ENCODE results near the gene WBP11. TPM values are rescaled to one million over a fixed set of nuclear protein-coding genes. Genes with fewer than 3 reads are reported as not detected.
A peak's percentile ranks its signal among the peaks of the same experiment; 100 is the strongest.

Gene WBP11
- total RNA-seq, 3 donors from 2014 or later: 38.4 to 53.7 (median 48.3) TPM

DNA sequence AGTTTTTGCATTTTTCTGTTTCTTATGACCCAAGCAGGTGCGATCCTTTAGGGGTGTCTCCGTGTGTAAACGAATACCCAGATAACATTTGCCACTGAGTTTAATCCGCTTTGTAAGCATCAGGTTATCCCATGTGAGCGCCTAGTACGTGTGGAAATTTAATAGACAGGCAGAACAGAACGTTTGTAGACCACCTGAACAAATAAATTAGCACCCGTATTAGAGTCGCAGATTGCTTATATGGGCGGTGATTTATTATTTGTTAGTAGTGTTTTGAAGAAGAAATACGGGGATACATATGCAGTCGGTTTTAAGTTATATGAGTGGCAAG lies 517 bp upstream of the WBP11 start:
- ATAC-seq: peak; percentile 16
- H3K4me3 ChIP-seq: peak overlapping the region; percentile 78
- intact Hi-C loops (cut with DNase I, micrococcal nuclease): no loop called here
- TF ChIP-seq, protein P1, sequence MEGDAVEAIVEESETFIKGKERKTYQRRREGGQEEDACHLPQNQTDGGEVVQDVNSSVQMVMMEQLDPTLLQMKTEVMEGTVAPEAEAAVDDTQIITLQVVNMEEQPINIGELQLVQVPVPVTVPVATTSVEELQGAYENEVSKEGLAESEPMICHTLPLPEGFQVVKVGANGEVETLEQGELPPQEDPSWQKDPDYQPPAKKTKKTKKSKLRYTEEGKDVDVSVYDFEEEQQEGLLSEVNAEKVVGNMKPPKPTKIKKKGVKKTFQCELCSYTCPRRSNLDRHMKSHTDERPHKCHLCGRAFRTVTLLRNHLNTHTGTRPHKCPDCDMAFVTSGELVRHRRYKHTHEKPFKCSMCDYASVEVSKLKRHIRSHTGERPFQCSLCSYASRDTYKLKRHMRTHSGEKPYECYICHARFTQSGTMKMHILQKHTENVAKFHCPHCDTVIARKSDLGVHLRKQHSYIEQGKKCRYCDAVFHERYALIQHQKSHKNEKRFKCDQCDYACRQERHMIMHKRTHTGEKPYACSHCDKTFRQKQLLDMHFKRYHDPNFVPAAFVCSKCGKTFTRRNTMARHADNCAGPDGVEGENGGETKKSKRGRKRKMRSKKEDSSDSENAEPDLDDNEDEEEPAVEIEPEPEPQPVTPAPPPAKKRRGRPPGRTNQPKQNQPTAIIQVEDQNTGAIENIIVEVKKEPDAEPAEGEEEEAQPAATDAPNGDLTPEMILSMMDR (IDR thresholded peaks at IDR 0.05): no peak
- no peaks in the 10 kb centered on the region for H3K36me3 ChIP-seq (ENCODE audit: low read depth)
- no peak for DNase-seq
- H3K4me1 ChIP-seq (ENCODE audit: low read depth): peaks cover 14% of the 10 kb centered on the region
- H3K9me3 ChIP-seq: no peaks in the 10 kb centered on the region

DNA sequence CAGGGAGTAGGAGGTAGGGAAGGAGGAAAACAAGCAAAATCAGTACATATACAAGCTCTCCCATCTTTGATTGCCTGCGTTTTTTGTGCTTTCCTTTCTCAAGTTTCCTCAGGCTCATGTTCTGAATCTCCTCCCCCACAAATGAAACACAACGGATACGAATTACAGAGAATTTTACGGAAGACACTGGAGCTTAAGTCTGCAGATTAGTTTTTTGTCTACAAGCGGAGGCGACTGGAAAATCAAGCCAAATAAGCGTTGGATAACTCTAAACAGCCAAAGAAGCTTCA lies 612 bp downstream of the WBP11 start:
- intact Hi-C loops (cut with DNase I, micrococcal nuclease): no loop called here
- peak overlapping the region; percentile 78 for H3K4me3 ChIP-seq
- no peak for ATAC-seq

DNA sequence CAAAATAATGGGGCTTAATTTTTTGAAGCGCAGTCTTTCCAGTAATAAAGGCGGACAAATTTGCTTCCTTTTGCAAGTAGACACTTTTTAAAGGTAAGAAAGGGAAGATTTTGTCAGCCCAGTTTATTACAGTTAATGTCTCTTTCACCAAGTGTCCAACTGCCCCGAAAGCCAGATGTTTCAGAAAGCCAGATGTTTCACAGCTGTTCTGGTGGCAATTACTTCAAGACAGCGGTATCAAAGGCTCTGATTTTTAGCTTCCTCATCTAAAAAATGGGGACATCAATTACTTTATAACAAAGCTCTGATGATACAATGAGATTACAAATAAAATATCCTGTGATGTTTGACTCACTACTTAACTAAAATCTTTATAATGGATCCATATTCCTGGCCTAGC lies 1.0 kb downstream of the WBP11 start:
- intact Hi-C loops (cut with DNase I, micrococcal nuclease): no loop called here
- Histone ChIP-seq H3K9me3 (no peaks in the 10 kb centered on the region), H3K4me3 (no peak overlapping the region), H3K4me1 (ENCODE audit: low read depth) (peaks cover 14% of the 10 kb centered on the region), H3K36me3 (ENCODE audit: low read depth) (no peaks in the 10 kb centered on the region)
- TF ChIP-seq, protein P1 (IDR thresholded peaks at IDR 0.05): no peak
- no peak for DNase-seq
- ATAC-seq: no peak

More for the DNA sequence above, 612 bp downstream of the WBP11 start:
- Histone ChIP-seq H3K4me1 (ENCODE audit: low read depth) (peaks cover 14% of the 10 kb centered on the region), H3K9me3 (no peaks in the 10 kb centered on the region), H3K36me3 (ENCODE audit: low read depth) (no peaks in the 10 kb centered on the region)
- TF ChIP-seq, protein P1 (IDR thresholded peaks at IDR 0.05): no peak
- DNase-seq: no peak

DNA sequence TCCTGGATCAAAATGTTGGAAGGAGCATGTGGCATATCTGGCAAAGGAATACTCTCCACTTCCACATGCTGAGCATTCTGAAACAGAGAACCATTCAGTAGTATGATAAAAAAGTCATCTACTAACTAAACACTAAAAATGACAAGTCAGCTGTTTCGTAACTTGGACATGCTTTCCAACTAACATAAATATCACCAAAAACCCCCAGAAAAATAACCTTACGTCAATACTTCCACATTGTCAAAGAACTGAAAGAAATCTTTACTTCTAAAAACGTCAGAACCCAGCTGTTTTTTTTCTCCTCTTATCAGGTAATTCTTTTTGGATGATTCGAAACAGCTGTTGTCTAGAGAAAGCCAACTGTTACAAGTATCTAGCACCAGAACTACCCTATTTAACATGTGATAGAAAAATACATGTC lies 8.2 kb downstream of the WBP11 start:
- TF ChIP-seq, protein P1 (IDR thresholded peaks at IDR 0.05): no peak
- Histone ChIP-seq H3K9me3 (no peaks in the 10 kb centered on the region), H3K4me1 (ENCODE audit: low read depth) (no peaks in the 10 kb centered on the region), H3K4me3 (no peak overlapping the region), H3K36me3 (ENCODE audit: low read depth) (no peaks in the 10 kb centered on the region)
- DNase-seq: no peak
- intact Hi-C loops (cut with DNase I, micrococcal nuclease): no loop called here
- no peak for ATAC-seq

DNA sequence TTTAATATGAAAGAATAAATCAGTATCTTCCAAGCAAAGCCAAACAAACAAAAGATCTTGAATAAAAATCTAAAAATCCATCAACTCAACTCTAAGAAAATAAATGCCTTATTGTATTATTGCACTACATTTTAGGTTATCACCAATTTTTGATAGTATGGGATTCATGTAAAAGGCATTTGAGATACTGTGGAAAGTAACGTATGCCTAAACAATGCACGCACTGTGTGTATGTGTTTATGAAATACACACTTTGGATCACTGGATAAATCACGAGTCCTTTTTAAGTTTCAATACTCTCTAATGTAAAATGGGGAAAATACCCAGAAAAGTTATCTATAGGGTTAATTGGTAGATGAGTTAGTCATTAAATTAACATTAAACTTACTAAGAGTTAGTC lies 17.7 kb downstream of the WBP11 start:
- Histone ChIP-seq H3K9me3 (no peaks in the 10 kb centered on the region), H3K4me3 (no peak overlapping the region), H3K36me3 (ENCODE audit: low read depth) (peaks cover 6% of the 10 kb centered on the region), H3K4me1 (ENCODE audit: low read depth) (no peaks in the 10 kb centered on the region)
- ATAC-seq (no peak), DNase-seq (no peak)
- TF ChIP-seq, protein P1 (IDR thresholded peaks at IDR 0.05): no peak
- intact Hi-C loops (cut with DNase I, micrococcal nuclease): no loop called here

DNA sequence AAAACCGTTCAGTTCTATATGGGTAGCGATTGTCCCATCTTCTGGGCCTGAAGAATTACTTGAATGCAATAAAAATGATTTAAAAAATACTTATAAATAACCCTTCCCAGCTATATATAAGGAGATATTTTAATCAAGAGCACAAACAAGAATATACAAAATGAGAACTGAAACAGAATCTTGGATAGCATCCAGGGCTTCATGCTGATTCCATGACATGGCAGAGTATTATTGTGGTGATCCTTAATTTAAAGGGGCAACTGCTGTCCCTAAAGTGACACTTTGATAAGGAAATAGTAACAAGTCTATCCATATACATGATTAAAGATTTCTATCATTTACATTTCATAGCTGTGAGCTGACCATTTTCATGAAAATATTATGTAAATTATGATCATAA lies 18.8 kb downstream of the WBP11 start:
- DNase-seq (no peak), ATAC-seq (no peak)
- intact Hi-C loops (cut with DNase I, micrococcal nuclease): no loop called here
- TF ChIP-seq, protein P1 (IDR thresholded peaks at IDR 0.05): no peak
- no peaks in the 10 kb centered on the region for H3K4me1 ChIP-seq (ENCODE audit: low read depth)
- no peaks in the 10 kb centered on the region for H3K9me3 ChIP-seq
- H3K36me3 ChIP-seq (ENCODE audit: low read depth): peaks cover 6% of the 10 kb centered on the region
- H3K4me3 ChIP-seq: no peak overlapping the region
